Panc1 (cell line): Measurements from ENCODE around the gene FARP1. TPM values are rescaled to one million over a fixed set of nuclear protein-coding genes. Genes with fewer than 3 reads are reported as not detected.

ENCODE experiments used
- ATAC-seq: fragments of 200-7000 bp; cut with Tn5 transposase; 2 replicates; pipeline ENCODE4 v1.9.1; 2020; ENCODE audit warnings: mild to moderate bottlenecking, moderate library complexity
- BruUV-seq: library from RNA; stranded (reverse); fragments of 400-500 nt; replicated peaks from 2 replicates; lab custom pipeline; 2021; lab: Mats Ljungman, UMichigan
- CTCF ChIA-PET: fragments of 300-600 bp; sonication (Branson Sonifier 250); formaldehyde crosslinking; loops from one replicate; lab custom pipeline; 2022; ENCODE audit warnings: antibody characterized with exemption; lab: Charles Lee
- POLR2A ChIA-PET: fragments of 300-600 bp; sonication (Branson Sonifier 250); formaldehyde crosslinking; loops from one replicate; lab custom pipeline; 2022; ENCODE audit warnings: antibody characterized with exemption; lab: Charles Lee
- DNase-seq: peaks from one replicate; pipeline ENCODE4 v3.0.0-alpha.2; 2010; ENCODE audit warnings: low read depth, low spot score
- H3K27ac ChIP-seq: 2 replicates; pipeline ENCODE4 v1.5.1; 2011; ENCODE audit warnings: mild to moderate bottlenecking, low read length, inconsistent platforms
- H3K27me3 ChIP-seq: fragments of 200-500 bp; sonication (Bioruptor generic); 2 replicates; pipeline ENCODE4 v1.6.0; 2014; ENCODE audit warnings: low read length, inconsistent platforms; ENCODE audit not compliant: control insufficient read depth, insufficient read depth
- H3K36me3 ChIP-seq: fragments of 200-500 bp; sonication (Bioruptor generic); 2 replicates; pipeline ENCODE4 v1.5.1; 2014; ENCODE audit warnings: inconsistent platforms, mild to moderate bottlenecking, low read length, moderate library complexity; ENCODE audit not compliant: control insufficient read depth, insufficient read depth
- H3K4me1 ChIP-seq: 2 replicates; pipeline ENCODE4 v1.5.1; 2011; ENCODE audit warnings: inconsistent platforms, mild to moderate bottlenecking, low read length, moderate library complexity; ENCODE audit not compliant: control insufficient read depth, insufficient read depth
- H3K4me3 ChIP-seq, 2 experiments: 2 replicates each; pipeline ENCODE4 v1.5.1; 2011 to 2012; ENCODE audit warnings: low read depth in 2 of 2, low read length in 2 of 2, mild to moderate bottlenecking in 2 of 2, inconsistent platforms in 1 of 2, moderate library complexity in 1 of 2
- H3K9me3 ChIP-seq: fragments of 200-500 bp; sonication (Bioruptor generic); 2 replicates; pipeline ENCODE4 v1.5.1; 2014; ENCODE audit warnings: low read depth, mild to moderate bottlenecking, inconsistent platforms, low read length, moderate library complexity; ENCODE audit not compliant: control insufficient read depth, insufficient read depth
- CTCF ChIP-seq: fragments of 450-650 bp; IDR thresholded peaks from 2 replicates; pipeline ENCODE4 v1.5.1; 2017; ENCODE audit warnings: mild to moderate bottlenecking
- POLR2AphosphoS5 ChIP-seq: IDR thresholded peaks from 2 replicates; pipeline ENCODE4 v1.6.1; 2012; ENCODE audit warnings: mild to moderate bottlenecking, low read depth, low read length, moderate library complexity
- REST ChIP-seq, 2 experiments: IDR thresholded peaks; 2 replicates each; pipeline ENCODE4 v1.6.1; 2011 to 2012; ENCODE audit warnings: low read depth in 2 of 2, control low read depth in 1 of 2, low read length in 1 of 2, mild to moderate bottlenecking in 1 of 2, moderate library complexity in 1 of 2; ENCODE audit not compliant: insufficient read depth in 1 of 2
- SIN3A ChIP-seq: IDR thresholded peaks from 2 replicates; pipeline ENCODE4 v1.6.1; 2012; ENCODE audit warnings: low read depth, mild to moderate bottlenecking, low read length, moderate library complexity, borderline replicate concordance; ENCODE audit not compliant: insufficient read depth
- TCF7L2 ChIP-seq: IDR thresholded peaks from 2 replicates; pipeline ENCODE4 v1.6.1; 2011; ENCODE audit warnings: mild to moderate bottlenecking, low read depth, low read length, inconsistent platforms
- in situ Hi-C: cut with HindIII; loops from 2 replicates; pipeline ENCODE4 v1.10.0; 2016; ENCODE audit warnings: low sequenced_read_pairs, low pct_unique_long_range_greater_than_20kb
- intact Hi-C: fragments of 100-400 bp; cut with micrococcal nuclease; formaldehyde crosslinking; loops from one replicate; pipeline ENCODE4 v1.10.0; 2022; ENCODE audit not compliant: unreplicated experiment
- total RNA-seq: library from RNA; stranded (reverse); gene quantifications from one replicate; pipeline ENCODE4 v1.2.1, GENCODE V29; 2021; ENCODE audit not compliant: unreplicated experiment

Gene FARP1
- total RNA-seq, 1 experiment from 2014 or later: 61.9 TPM

GRCh38 chr13:98251708-98252107, 108.8 kb downstream of the FARP1 start:
- Histone ChIP-seq H3K4me3 (no peak overlapping the region), H3K9me3 (no peaks in the 10 kb centered on the region), H3K27me3 (no peaks in the 10 kb centered on the region), H3K27ac (no peak overlapping the region), H3K36me3 (no peaks in the 10 kb centered on the region), H3K4me1 (no peaks in the 10 kb centered on the region)
- no peak for ATAC-seq
- no TSS peak for BruUV-seq
- in situ Hi-C loops: no loop called here
- intact Hi-C loops: no loop called here
- POLR2A ChIA-PET: no interaction called here
- CTCF ChIA-PET: no interaction called here
- no peak for DNase-seq
- TF ChIP-seq REST (IDR thresholded peaks at IDR 0.05; ENCODE audit: insufficient read depth in 1 of 2, low read depth in 2 of 2, low read length in 1 of 2) (no peak), CTCF (no peak), SIN3A (no peak), TCF7L2 (no peak), POLR2AphosphoS5 (no peak)

- TF ChIP-seq CTCF (no peak), REST (IDR thresholded peaks at IDR 0.05; ENCODE audit: insufficient read depth in 1 of 2, low read depth in 2 of 2, low read length in 1 of 2) (no peak), SIN3A (no peak), TCF7L2 (no peak), POLR2AphosphoS5 (no peak)
- POLR2A ChIA-PET: no interaction called here
- Histone ChIP-seq H3K27me3 (no peaks in the 10 kb centered on the region), H3K9me3 (no peaks in the 10 kb centered on the region), H3K27ac (no peak overlapping the region), H3K36me3 (no peaks in the 10 kb centered on the region), H3K4me3 (no peak overlapping the region), H3K4me1 (no peaks in the 10 kb centered on the region)
- no peak for DNase-seq
- CTCF ChIA-PET: no interaction called here
- intact Hi-C loops: no loop called here
- in situ Hi-C loops: no loop called here
- no TSS peak for BruUV-seq
- no peak for ATAC-seq
Measured at GRCh38 chr13:98252931-98253470, 110.1 kb downstream of the FARP1 start.
